DMS153 treated with DMSO at 0.1 percent for 48 hours (cell line): ENCODE results near the gene BAIAP2.

Source experiments
- DNase-seq: peaks from one replicate; lab custom pipeline; 2025; ENCODE audit not compliant: unreplicated experiment; lab: John Stamatoyannopoulos, UW

Gene BAIAP2

GRCh38 chr17:81102869-81103268 lies 67.9 kb downstream of the BAIAP2 start:
- no peak for DNase-seq

GRCh38 chr17:81103379-81103778 lies 68.4 kb downstream of the BAIAP2 start:
- no peak for DNase-seq

- DNase-seq = no peak
Observed at GRCh38 chr17:81106716-81107115, 71.8 kb downstream of the BAIAP2 start.

GRCh38 chr17:81108220-81108619 lies 73.3 kb downstream of the BAIAP2 start:
- no peak for DNase-seq

- no peak for DNase-seq
Observed at GRCh38 chr17:81109957-81110356, 75.0 kb downstream of the BAIAP2 start.

GRCh38 chr17:81110488-81111040 lies 75.6 kb downstream of the BAIAP2 start:
- no peak for DNase-seq

GRCh38 chr17:81111066-81111465 lies 76.1 kb downstream of the BAIAP2 start:
- DNase-seq = no peak

- no peak for DNase-seq
Observed at GRCh38 chr17:81112450-81112849, 77.5 kb downstream of the BAIAP2 start.

- DNase-seq = no peak
Observed at GRCh38 chr17:81113158-81113724, 78.3 kb downstream of the BAIAP2 start.

GRCh38 chr17:81114351-81115093 lies 79.6 kb downstream of the BAIAP2 start:
- no peak for DNase-seq

GRCh38 chr17:81115219-81115618 lies 80.3 kb downstream of the BAIAP2 start:
- DNase-seq = no peak

GRCh38 chr17:81115749-81116464 lies 81.0 kb downstream of the BAIAP2 start:
- no peak for DNase-seq

- no peak for DNase-seq
Observed at GRCh38 chr17:81116704-81117103, 81.8 kb downstream of the BAIAP2 start.

GRCh38 chr17:81117672-81118198 lies 82.8 kb downstream of the BAIAP2 start:
- DNase-seq = no peak

- DNase-seq = no peak
Observed at GRCh38 chr17:81118308-81119221, 83.6 kb downstream of the BAIAP2 start.

- DNase-seq = peak; percentile 92
Observed at GRCh38 chr17:81119223-81120148, 84.5 kb downstream of the BAIAP2 start.

- DNase-seq = peak; percentile 17
Observed at GRCh38 chr17:81120149-81120484, 85.2 kb downstream of the BAIAP2 start.

GRCh38 chr17:81120695-81121621 lies 86.0 kb downstream of the BAIAP2 start:
- DNase-seq = no peak
